K562 (cell line): ENCODE measurements around the gene DNAAF1.

Experiments used
- HNRNPUL1 ChIP-seq: fragments of 200-400 bp; formaldehyde crosslinking; IDR thresholded peaks from 2 replicates; pipeline ENCODE4 v1.6.1; 2017; ENCODE audit warnings: low read length
- NONO ChIP-seq, 2 experiments: fragments of 200-400 bp in 1 of 2; fragments of 450-650 bp in 1 of 2; formaldehyde crosslinking in 1 of 2; IDR thresholded peaks; 2 replicates each; pipeline ENCODE4 v1.6.1; 2017; ENCODE audit warnings: low read depth in 2 of 2, mild to moderate bottlenecking in 2 of 2, moderate library complexity in 2 of 2, low read length in 1 of 2
- TAF7 ChIP-seq: fragments of 450-650 bp; IDR thresholded peaks from 2 replicates; pipeline ENCODE4 v1.6.1; 2016; ENCODE audit warnings: missing genetic modification characterization, missing compliant biosample characterization
- TF ChIP-seq, protein P1 (sequence below): fragments of 250-450 bp; sonication (Bioruptor Pico); IDR thresholded peaks from 2 replicates; pipeline ENCODE4 v1.8.0; 2022; ENCODE audit warnings: moderate library complexity, mild to moderate bottlenecking, inconsistent platforms

DNA sequence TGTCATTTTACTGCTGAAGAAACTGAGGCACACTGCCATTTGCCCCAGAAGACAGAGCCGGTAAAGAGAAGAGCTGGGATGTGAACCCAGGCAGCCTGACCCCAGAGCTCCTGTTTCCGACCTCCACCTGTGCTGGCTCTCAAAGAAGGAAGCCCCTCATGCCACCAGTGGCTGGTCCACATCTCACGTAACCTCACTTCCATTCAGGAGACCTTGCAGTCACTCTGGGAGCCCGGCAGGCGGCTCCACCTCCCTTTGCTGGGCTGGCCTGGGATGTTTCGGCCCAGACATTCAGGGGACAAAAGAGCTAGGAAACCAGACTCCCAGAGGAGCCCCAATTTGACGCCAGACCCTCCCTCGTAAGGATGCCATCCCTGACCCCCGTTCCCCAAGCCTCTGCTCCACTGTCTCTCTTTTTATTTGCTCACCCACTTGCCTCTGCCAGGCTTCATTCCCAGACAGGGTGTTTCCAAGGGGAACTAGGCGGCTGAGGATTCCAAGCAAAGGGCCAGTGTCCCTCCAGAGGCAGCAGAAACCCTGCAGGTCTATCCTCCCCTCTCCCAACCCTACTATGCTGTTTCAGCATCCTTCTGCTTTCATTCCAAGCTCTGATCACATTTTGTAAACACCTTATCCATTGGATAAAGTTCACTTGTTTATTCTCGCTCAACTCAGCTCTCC lies 38.9 kb downstream of the DNAAF1 start:
- TF ChIP-seq TAF7 (tag) (no peak), HNRNPUL1 (no peak), NONO (IDR thresholded peaks at IDR 0.05; ENCODE audit: low read depth in 2 of 2, low read length in 1 of 2) (no peak)
- TF ChIP-seq, protein P1, sequence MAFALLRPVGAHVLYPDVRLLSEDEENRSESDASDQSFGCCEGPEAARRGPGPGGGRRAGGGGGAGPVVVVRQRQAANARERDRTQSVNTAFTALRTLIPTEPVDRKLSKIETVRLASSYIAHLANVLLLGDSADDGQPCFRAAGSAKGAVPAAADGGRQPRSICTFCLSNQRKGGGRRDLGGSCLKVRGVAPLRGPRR (CRISPR knock-in tag) = no peak
